ENCODE measurements around the gene PKHD1. TPM values are rescaled to one million over a fixed set of nuclear protein-coding genes. Genes with fewer than 3 reads are reported as not detected.

PKHD1 gene
- polyA plus RNA-seq, 1 of the 3 experiments (the other 2 are of a cell fraction), result not detected

GRCh38 chr6:51719297-51719696, 368.1 kb downstream of the PKHD1 start:
- no peaks in the 10 kb centered on the region for H3K79me2 ChIP-seq (ENCODE audit: insufficient read depth)
- no peaks in the 10 kb centered on the region for H4K20me1 ChIP-seq (ENCODE audit: insufficient read depth)
- H3K9me2 ChIP-seq, result no peaks in the 10 kb centered on the region
- no peaks in the 10 kb centered on the region for H3K9me3 ChIP-seq
- DNase-seq, result no peak
- TF ChIP-seq EP300 (IDR thresholded peaks at IDR 0.05; ENCODE audit: borderline replicate concordance in 1 of 2, low read depth in 1 of 2, low read length in 1 of 2) (no peak), JUND (IDR thresholded peaks at IDR 0.05) (no peak), EZH2phosphoT487 (IDR thresholded peaks at IDR 0.05; ENCODE audit: borderline replicate concordance, low read depth) (no peak), RFX5 (IDR thresholded peaks at IDR 0.05; ENCODE audit: low read length) (no peak), ELF1 (IDR thresholded peaks at IDR 0.05) (no peak)
- no peaks in the 10 kb centered on the region for H3F3A ChIP-seq (replicated peaks; ENCODE audit: insufficient read depth)
- no peak overlapping the region for H2AFZ ChIP-seq (ENCODE audit: low read depth)
- H3K36me3 ChIP-seq (replicated peaks in 1 of 2; ENCODE audit: control insufficient read depth in 1 of 2, insufficient read depth in 2 of 2, low read length in 1 of 2), result no peaks in the 10 kb centered on the region
- 44% methylated on average over 1 of the region's 1 CpG for WGBS (ENCODE audit: low lambda C conversion rate)
- CTCF ChIA-PET, result no interaction called here
- peaks cover 0 to 3% of the 10 kb centered on the region in 2 experiments; a peak in 1 of 4 replicates for H3K4me1 ChIP-seq (ENCODE audit: control insufficient read depth in 1 of 2, insufficient read depth in 2 of 2, low read depth in 1 of 2, low read length in 1 of 2)
- H3K27ac ChIP-seq (ENCODE audit: low read depth in 2 of 2, low read length in 1 of 2), result no peak overlapping the region; a peak in 1 of 4 replicates
- H3K4me2 ChIP-seq, result no peak overlapping the region
- POLR2A ChIA-PET, result no interaction called here
- H3K27me3 ChIP-seq (ENCODE audit: insufficient read depth), result no peaks in the 10 kb centered on the region
- no peak overlapping the region for H3K9ac ChIP-seq
- no peak overlapping the region for H3K4me3 ChIP-seq (ENCODE audit: low read depth in 2 of 2, low read length in 1 of 2)

- Histone ChIP-seq H3K9ac (no peak overlapping the region), H4K20me1 (ENCODE audit: insufficient read depth) (no peaks in the 10 kb centered on the region), H3K27me3 (ENCODE audit: insufficient read depth) (no peaks in the 10 kb centered on the region), H3F3A (replicated peaks; ENCODE audit: insufficient read depth) (no peaks in the 10 kb centered on the region), H3K79me2 (ENCODE audit: insufficient read depth) (no peaks in the 10 kb centered on the region), H3K4me2 (no peak overlapping the region), H3K4me3 (ENCODE audit: low read depth in 2 of 2, low read length in 1 of 2) (no peak overlapping the region), H3K9me3 (no peaks in the 10 kb centered on the region), H3K36me3 (replicated peaks in 1 of 2; ENCODE audit: control insufficient read depth in 1 of 2, insufficient read depth in 2 of 2, low read length in 1 of 2) (no peaks in the 10 kb centered on the region), H3K9me2 (no peaks in the 10 kb centered on the region), H3K27ac (ENCODE audit: low read depth in 2 of 2, low read length in 1 of 2) (no peak overlapping the region), H2AFZ (ENCODE audit: low read depth) (no peak overlapping the region), H3K4me1 (ENCODE audit: control insufficient read depth in 1 of 2, insufficient read depth in 2 of 2, low read depth in 1 of 2, low read length in 1 of 2) (peaks cover 0 to 3% of the 10 kb centered on the region in 2 experiments; a peak in 1 of 4 replicates)
- ChIA-PET POLR2A (no interaction called here), CTCF (no interaction called here)
- WGBS (ENCODE audit: low lambda C conversion rate), result 24% methylated on average over 1 of the region's 1 CpG
- TF ChIP-seq SMC3 (IDR thresholded peaks at IDR 0.05; ENCODE audit: low read depth, low read length), result no peak
- TF ChIP-seq NRF1 (IDR thresholded peaks at IDR 0.05; ENCODE audit: low read depth, low read length), result no peak
- no peak for TF ChIP-seq EP300 (IDR thresholded peaks at IDR 0.05; ENCODE audit: borderline replicate concordance in 1 of 2, low read depth in 1 of 2, low read length in 1 of 2)
- TF ChIP-seq REST (IDR thresholded peaks at IDR 0.05; ENCODE audit: low read depth, low read length), result no peak
- TF ChIP-seq RXRA (IDR thresholded peaks at IDR 0.05; ENCODE audit: borderline replicate concordance, low read depth), result no peak
- TF ChIP-seq GABPA (IDR thresholded peaks at IDR 0.05; ENCODE audit: low read depth), result no peak
- TF ChIP-seq SIN3A (IDR thresholded peaks at IDR 0.05; ENCODE audit: borderline replicate concordance, low read depth, low read length), result no peak
- TF ChIP-seq PBX3 (IDR thresholded peaks at IDR 0.05), result no peak
- no peak for TF ChIP-seq GATA2 (CRISPR knock-in tag; IDR thresholded peaks at IDR 0.05)
- no peak for TF ChIP-seq YY1 (IDR thresholded peaks at IDR 0.05; ENCODE audit: low read depth)
- no peak for TF ChIP-seq EZH2phosphoT487 (IDR thresholded peaks at IDR 0.05; ENCODE audit: borderline replicate concordance, low read depth)
- TF ChIP-seq MAX (IDR thresholded peaks at IDR 0.05; ENCODE audit: low read depth), result no peak
- no peak for TF ChIP-seq TAF1 (IDR thresholded peaks at IDR 0.05; ENCODE audit: borderline replicate concordance, low read depth, low read length)
- TF ChIP-seq CTCF (IDR thresholded peaks at IDR 0.05), result no peak
- no peak for TF ChIP-seq FOXJ3 (CRISPR knock-in tag; IDR thresholded peaks at IDR 0.05)
- no peak for TF ChIP-seq JUND (IDR thresholded peaks at IDR 0.05)
- no peak for TF ChIP-seq TCF12 (IDR thresholded peaks at IDR 0.05)
- no peak for TF ChIP-seq POLR2AphosphoS5 (IDR thresholded peaks at IDR 0.05; ENCODE audit: low read depth, low read length)
- DNase-seq, result no peak
Observed at GRCh38 chr6:51718533-51718932, 368.9 kb downstream of the PKHD1 start.

Data from SK-N-SH (cell line).